Fibroblast of mammary gland (primary cell): ENCODE results near the gene SEMA3G.

Source experiments
- DNase-seq: peaks from one replicate; pipeline ENCODE4 v3.0.0-alpha.2; 2010; ENCODE audit warnings: low read depth
- H3K4me3 ChIP-seq: 2 replicates; pipeline ENCODE4 v1.5.1; 2011; ENCODE audit warnings: low read depth, mild to moderate bottlenecking, low read length, moderate library complexity; ENCODE audit not compliant: control insufficient read depth
- CTCF ChIP-seq: conservative IDR thresholded peaks from 2 replicates; pipeline ENCODE4 v1.5.1; 2011; ENCODE audit warnings: low read depth, low read length, inconsistent platforms; ENCODE audit not compliant: control insufficient read depth, insufficient read depth

Gene SEMA3G

DNA sequence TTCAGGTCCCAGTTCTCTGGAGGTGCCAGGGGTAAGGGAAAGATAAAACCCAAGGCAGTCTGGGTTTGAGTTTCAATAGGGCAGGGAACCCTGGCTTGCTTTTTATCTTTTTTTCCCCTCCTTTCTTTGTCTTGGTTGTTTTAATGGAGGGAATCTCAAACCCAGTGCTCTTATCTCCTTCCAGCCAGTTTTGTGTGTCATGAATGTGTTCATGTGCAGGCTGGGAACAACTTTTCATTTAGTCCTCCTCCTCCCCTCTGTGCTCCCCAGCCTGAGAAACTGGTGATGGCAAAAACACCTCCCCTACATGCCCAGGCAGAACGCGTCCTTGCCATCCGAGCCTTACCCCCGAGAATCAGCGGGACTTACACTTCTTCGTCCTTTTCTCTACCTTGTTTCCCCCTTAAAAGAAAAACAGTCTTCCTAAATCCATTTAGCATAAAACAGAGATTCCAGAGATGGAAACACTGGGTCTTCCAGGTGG is 10.9 kb downstream of the SEMA3G start:
- DNase-seq, result no peak
- H3K4me3 ChIP-seq, result no peak overlapping the region
- no peak for TF ChIP-seq CTCF

DNA sequence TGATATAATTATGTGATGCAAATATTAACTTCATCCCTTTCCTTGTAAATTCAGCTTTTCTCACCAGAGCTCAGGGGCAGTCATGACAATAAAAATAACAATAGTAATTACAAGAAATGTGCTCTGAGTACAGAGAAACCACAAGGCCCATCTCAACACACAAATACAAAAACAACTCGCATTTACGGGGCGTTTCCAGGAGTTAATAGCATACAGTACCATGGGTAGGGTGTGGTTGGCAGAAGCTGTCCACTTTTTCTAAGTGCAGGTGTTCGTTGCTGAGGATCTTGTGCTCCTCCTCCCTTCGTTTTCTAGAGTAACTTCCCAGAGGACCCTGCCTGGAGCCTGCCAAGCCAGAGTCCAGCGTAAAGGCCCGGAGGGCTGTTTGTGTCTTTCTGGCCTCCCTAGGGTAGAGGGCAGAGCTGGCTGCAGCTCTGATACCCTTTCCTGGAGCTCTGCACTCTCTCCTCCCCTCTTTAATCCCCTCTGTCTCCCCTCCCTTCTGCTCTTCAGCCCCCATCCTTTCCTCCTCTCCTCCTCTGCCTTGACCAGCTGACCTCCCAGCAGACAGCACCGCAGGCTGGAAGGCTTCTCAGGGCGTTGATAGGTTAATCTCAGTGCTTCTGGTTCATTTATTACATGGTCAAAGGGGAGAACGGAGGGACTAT is 11.4 kb downstream of the SEMA3G start:
- no peak for DNase-seq
- no peak for TF ChIP-seq CTCF
- H3K4me3 ChIP-seq, result no peak overlapping the region

- TF ChIP-seq CTCF, result no peak
- H3K4me3 ChIP-seq, result no peak overlapping the region
- no peak for DNase-seq
Measured at GRCh38 chr3:52432691-52433141, 12.2 kb downstream of the SEMA3G start.

DNA sequence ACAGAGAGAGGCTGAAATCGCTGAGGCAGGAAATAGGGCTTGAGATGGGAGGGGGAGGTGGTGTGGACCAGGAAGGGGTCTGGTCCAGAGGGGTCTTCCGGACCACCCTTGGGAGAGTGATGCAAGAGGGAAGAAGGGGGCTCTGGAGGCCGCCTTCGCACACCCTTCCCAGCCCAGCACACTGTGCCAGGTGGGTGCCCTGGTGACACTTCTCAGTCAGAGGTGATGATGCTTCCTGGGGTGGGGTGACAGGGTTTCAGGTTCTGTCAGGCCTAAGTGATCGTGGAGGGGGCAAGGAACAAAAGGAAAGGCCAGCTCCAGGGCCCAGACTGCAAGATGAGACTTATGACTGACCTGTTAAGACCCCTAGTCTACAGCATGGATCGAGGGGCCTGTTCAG is 12.7 kb downstream of the SEMA3G start:
- DNase-seq, result no peak
- no peak overlapping the region for H3K4me3 ChIP-seq
- TF ChIP-seq CTCF, result no peak

- DNase-seq, result no peak
- H3K4me3 ChIP-seq, result no peak overlapping the region
- no peak for TF ChIP-seq CTCF
Measured at GRCh38 chr3:52431459-52432223, 13.3 kb downstream of the SEMA3G start.

- no peak for TF ChIP-seq CTCF
- no peak for DNase-seq
- no peak overlapping the region for H3K4me3 ChIP-seq
Measured at GRCh38 chr3:52430416-52430810, 14.5 kb downstream of the SEMA3G start.
